ENCODE data around the gene WDR7.

Gene WDR7

DNA sequence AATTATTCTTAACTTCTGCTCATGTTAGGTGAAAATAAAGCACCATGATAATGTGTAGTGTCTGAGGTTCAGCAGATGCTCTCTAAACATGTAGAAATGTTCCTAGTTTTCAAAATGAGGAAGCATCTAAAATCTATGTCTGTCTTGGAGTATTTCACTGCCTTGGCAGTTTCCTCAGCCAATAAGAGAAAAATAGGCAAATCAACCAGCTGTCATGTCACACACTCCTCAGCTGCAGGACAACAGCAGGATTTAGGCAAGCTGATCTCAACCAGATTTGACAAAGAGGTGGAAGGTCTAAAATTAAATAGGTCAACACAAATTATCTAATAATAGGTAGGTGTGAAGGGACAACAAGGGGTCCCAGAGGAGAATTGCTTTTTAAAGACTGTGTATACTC is 331.6 kb downstream of the WDR7 start:
- Histone ChIP-seq H3K4me1 (ENCODE audit: low read length) (no peaks in the 10 kb centered on the region), H2AFZ (ENCODE audit: low read length) (no peak overlapping the region), H3F3A (ENCODE audit: insufficient read depth, low read length) (no peaks in the 10 kb centered on the region), H3K9me2 (replicated peaks; ENCODE audit: insufficient read depth, low read length) (no peaks in the 10 kb centered on the region), H3K27me3 (replicated peaks; ENCODE audit: insufficient read depth, low read length) (no peaks in the 10 kb centered on the region), H3K4me3 (ENCODE audit: low read length) (no peak overlapping the region), H3K9me3 (replicated peaks; ENCODE audit: insufficient read depth, low read length) (no peaks in the 10 kb centered on the region), H3K36me3 (replicated peaks; ENCODE audit: insufficient read depth, low read length) (no peaks in the 10 kb centered on the region), H3K27ac (ENCODE audit: low read length) (no peak overlapping the region), H4K20me1 (ENCODE audit: insufficient read depth, low read length) (no peaks in the 10 kb centered on the region), H3K4me2 (ENCODE audit: low read depth, low read length) (no peak overlapping the region), H3K9ac (ENCODE audit: low read length) (no peak overlapping the region), H3K79me2 (ENCODE audit: low read length) (no peaks in the 10 kb centered on the region)
- TF ChIP-seq EZH2phosphoT487 (IDR thresholded peaks at IDR 0.05; ENCODE audit: low read length) (no peak), EZH2 (optimal IDR thresholded peaks at IDR 0.05; ENCODE audit: low read depth, low read length) (no peak)
- TF ChIP-seq, protein P1, sequence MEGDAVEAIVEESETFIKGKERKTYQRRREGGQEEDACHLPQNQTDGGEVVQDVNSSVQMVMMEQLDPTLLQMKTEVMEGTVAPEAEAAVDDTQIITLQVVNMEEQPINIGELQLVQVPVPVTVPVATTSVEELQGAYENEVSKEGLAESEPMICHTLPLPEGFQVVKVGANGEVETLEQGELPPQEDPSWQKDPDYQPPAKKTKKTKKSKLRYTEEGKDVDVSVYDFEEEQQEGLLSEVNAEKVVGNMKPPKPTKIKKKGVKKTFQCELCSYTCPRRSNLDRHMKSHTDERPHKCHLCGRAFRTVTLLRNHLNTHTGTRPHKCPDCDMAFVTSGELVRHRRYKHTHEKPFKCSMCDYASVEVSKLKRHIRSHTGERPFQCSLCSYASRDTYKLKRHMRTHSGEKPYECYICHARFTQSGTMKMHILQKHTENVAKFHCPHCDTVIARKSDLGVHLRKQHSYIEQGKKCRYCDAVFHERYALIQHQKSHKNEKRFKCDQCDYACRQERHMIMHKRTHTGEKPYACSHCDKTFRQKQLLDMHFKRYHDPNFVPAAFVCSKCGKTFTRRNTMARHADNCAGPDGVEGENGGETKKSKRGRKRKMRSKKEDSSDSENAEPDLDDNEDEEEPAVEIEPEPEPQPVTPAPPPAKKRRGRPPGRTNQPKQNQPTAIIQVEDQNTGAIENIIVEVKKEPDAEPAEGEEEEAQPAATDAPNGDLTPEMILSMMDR (IDR thresholded peaks at IDR 0.05; ENCODE audit: low read length), result no peak
- DNase-seq, result no peak

GRCh38 chr18:56983275-56983992 is 332.3 kb downstream of the WDR7 start:
- no peak overlapping the region for H3K27ac ChIP-seq (ENCODE audit: low read length)
- no peaks in the 10 kb centered on the region for H3K36me3 ChIP-seq (replicated peaks; ENCODE audit: insufficient read depth, low read length)
- H2AFZ ChIP-seq (ENCODE audit: low read length), result no peak overlapping the region
- no peak overlapping the region for H3K4me3 ChIP-seq (ENCODE audit: low read length)
- H3K9me2 ChIP-seq (replicated peaks; ENCODE audit: insufficient read depth, low read length), result no peaks in the 10 kb centered on the region
- no peaks in the 10 kb centered on the region for H3K79me2 ChIP-seq (ENCODE audit: low read length)
- H4K20me1 ChIP-seq (ENCODE audit: insufficient read depth, low read length), result no peaks in the 10 kb centered on the region
- DNase-seq, result no peak
- no peak overlapping the region for H3K4me2 ChIP-seq (ENCODE audit: low read depth, low read length)
- H3K27me3 ChIP-seq (replicated peaks; ENCODE audit: insufficient read depth, low read length), result no peaks in the 10 kb centered on the region
- no peak overlapping the region for H3K9ac ChIP-seq (ENCODE audit: low read length)
- TF ChIP-seq EZH2phosphoT487 (IDR thresholded peaks at IDR 0.05; ENCODE audit: low read length), result no peak
- TF ChIP-seq, protein P1 (IDR thresholded peaks at IDR 0.05; ENCODE audit: low read length), result no peak
- H3K9me3 ChIP-seq (replicated peaks; ENCODE audit: insufficient read depth, low read length), result no peaks in the 10 kb centered on the region
- no peaks in the 10 kb centered on the region for H3F3A ChIP-seq (ENCODE audit: insufficient read depth, low read length)
- H3K4me1 ChIP-seq (ENCODE audit: low read length), result no peaks in the 10 kb centered on the region

DNA sequence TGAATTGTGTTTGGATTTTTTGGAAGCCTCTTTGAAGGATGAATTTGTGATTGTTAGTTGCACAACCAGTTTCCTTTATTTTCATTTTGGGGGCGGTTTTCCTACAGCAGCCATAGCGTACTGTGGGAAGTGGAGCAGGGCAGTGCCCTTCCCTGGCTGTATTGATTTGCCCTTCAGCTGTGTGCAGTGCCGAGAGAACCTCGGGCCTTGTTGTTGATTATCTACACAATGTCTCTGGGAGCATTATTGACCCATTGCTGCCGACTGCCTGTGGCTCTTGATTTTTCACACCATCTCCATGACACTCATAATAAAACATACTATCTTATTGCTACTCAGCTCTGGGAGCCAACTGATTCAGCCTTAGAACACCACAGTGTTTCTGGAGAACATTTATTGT is 333.6 kb downstream of the WDR7 start:
- no peak for DNase-seq
- Histone ChIP-seq H3F3A (ENCODE audit: insufficient read depth, low read length) (no peaks in the 10 kb centered on the region), H3K36me3 (replicated peaks; ENCODE audit: insufficient read depth, low read length) (no peaks in the 10 kb centered on the region), H3K9me3 (replicated peaks; ENCODE audit: insufficient read depth, low read length) (no peaks in the 10 kb centered on the region), H3K27me3 (replicated peaks; ENCODE audit: insufficient read depth, low read length) (no peaks in the 10 kb centered on the region), H2AFZ (ENCODE audit: low read length) (no peak overlapping the region), H3K27ac (ENCODE audit: low read length) (no peak overlapping the region), H3K4me3 (ENCODE audit: low read length) (no peak overlapping the region), H3K9ac (ENCODE audit: low read length) (no peak overlapping the region), H4K20me1 (ENCODE audit: insufficient read depth, low read length) (no peaks in the 10 kb centered on the region), H3K4me1 (ENCODE audit: low read length) (no peaks in the 10 kb centered on the region), H3K79me2 (ENCODE audit: low read length) (no peaks in the 10 kb centered on the region), H3K9me2 (replicated peaks; ENCODE audit: insufficient read depth, low read length) (no peaks in the 10 kb centered on the region), H3K4me2 (ENCODE audit: low read depth, low read length) (no peak overlapping the region)
- TF ChIP-seq, protein P1 (IDR thresholded peaks at IDR 0.05; ENCODE audit: low read length), result no peak
- TF ChIP-seq EZH2 (optimal IDR thresholded peaks at IDR 0.05; ENCODE audit: low read depth, low read length) (no peak), EZH2phosphoT487 (IDR thresholded peaks at IDR 0.05; ENCODE audit: low read length) (no peak)
